SK-N-SH (cell line): ENCODE data around the gene ENOX1.

Experiments
- EP300 ChIP-seq, 2 experiments: IDR thresholded peaks; 2 replicates each; pipeline versions ENCODE4 v1.4.0 to v1.6.1; 2012; ENCODE audit warnings: borderline replicate concordance in 1 of 2, low read depth in 1 of 2, low read length in 1 of 2
- EZH2phosphoT487 ChIP-seq: fragments of 200-600 bp; sonication (generic); IDR thresholded peaks from 2 replicates; pipeline ENCODE4 v1.6.1; 2017; ENCODE audit warnings: low read depth, mixed run types, mild to moderate bottlenecking, antibody characterized with exemption, moderate library complexity, borderline replicate concordance
- FOXJ3 ChIP-seq: sonication (generic); formaldehyde crosslinking; IDR thresholded peaks from 2 replicates; pipeline ENCODE4 v1.5.1; 2020; ENCODE audit warnings: mild to moderate bottlenecking, missing genetic modification reagents
- GABPA ChIP-seq: IDR thresholded peaks from 2 replicates; pipeline ENCODE4 v1.4.0; 2012; ENCODE audit warnings: low read depth, mild to moderate bottlenecking
- MXI1 ChIP-seq: IDR thresholded peaks from 2 replicates; pipeline ENCODE4 v1.6.1; 2012; ENCODE audit warnings: mild to moderate bottlenecking, low read depth, low read length, improper control_type of control experiment
- RAD21 ChIP-seq: IDR thresholded peaks from 2 replicates; pipeline ENCODE4 v1.6.1; 2012; ENCODE audit warnings: mild to moderate bottlenecking, low read length
- SIN3A ChIP-seq: IDR thresholded peaks from 2 replicates; pipeline ENCODE4 v1.6.1; 2012; ENCODE audit warnings: low read depth, mild to moderate bottlenecking, low read length, moderate library complexity, borderline replicate concordance
- TAF1 ChIP-seq: IDR thresholded peaks from 2 replicates; pipeline ENCODE4 v1.6.1; 2012; ENCODE audit warnings: low read depth, mild to moderate bottlenecking, low read length, moderate library complexity, borderline replicate concordance
- TEAD4 ChIP-seq: IDR thresholded peaks from 2 replicates; pipeline ENCODE4 v1.4.0; 2012; ENCODE audit warnings: mild to moderate bottlenecking, borderline replicate concordance; ENCODE audit not compliant: insufficient read depth
- YY1 ChIP-seq: IDR thresholded peaks from 2 replicates; pipeline ENCODE4 v1.4.0; 2012; ENCODE audit warnings: low read depth, mild to moderate bottlenecking
- TF ChIP-seq, protein P1 (sequence below): fragments of 200-600 bp; sonication (generic); IDR thresholded peaks from 2 replicates; pipeline ENCODE4 v1.6.1; 2017; ENCODE audit warnings: antibody characterized with exemption, mild to moderate bottlenecking, moderate library complexity

DNA sequence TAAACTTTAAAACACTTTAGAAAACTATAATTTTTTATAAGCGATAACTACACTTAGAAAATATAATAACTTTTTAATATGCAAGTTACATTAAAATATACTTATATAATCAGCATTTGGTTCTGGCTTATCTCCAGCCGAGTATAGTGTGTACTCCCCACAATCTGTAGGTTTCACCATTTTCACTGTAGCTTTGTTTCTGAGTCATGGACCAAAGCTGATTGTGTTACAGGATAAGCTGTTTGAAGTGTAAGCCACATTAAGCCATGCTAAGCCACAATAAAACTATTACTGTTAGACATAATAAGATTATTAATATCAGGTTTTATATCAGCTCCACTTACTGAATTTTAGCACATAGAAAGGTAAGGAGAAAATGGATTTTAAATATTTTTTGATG lies 48.9 kb upstream of the ENOX1 start:
- TF ChIP-seq, protein P1, sequence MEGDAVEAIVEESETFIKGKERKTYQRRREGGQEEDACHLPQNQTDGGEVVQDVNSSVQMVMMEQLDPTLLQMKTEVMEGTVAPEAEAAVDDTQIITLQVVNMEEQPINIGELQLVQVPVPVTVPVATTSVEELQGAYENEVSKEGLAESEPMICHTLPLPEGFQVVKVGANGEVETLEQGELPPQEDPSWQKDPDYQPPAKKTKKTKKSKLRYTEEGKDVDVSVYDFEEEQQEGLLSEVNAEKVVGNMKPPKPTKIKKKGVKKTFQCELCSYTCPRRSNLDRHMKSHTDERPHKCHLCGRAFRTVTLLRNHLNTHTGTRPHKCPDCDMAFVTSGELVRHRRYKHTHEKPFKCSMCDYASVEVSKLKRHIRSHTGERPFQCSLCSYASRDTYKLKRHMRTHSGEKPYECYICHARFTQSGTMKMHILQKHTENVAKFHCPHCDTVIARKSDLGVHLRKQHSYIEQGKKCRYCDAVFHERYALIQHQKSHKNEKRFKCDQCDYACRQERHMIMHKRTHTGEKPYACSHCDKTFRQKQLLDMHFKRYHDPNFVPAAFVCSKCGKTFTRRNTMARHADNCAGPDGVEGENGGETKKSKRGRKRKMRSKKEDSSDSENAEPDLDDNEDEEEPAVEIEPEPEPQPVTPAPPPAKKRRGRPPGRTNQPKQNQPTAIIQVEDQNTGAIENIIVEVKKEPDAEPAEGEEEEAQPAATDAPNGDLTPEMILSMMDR: no peak
- TF ChIP-seq MXI1 (no peak), SIN3A (no peak), GABPA (no peak), EP300 (IDR thresholded peaks at IDR 0.05; ENCODE audit: borderline replicate concordance in 1 of 2, low read depth in 1 of 2, low read length in 1 of 2) (no peak), FOXJ3 (no peak), TEAD4 (no peak), TAF1 (no peak), RAD21 (no peak), YY1 (no peak), EZH2phosphoT487 (no peak)
